Activated CD8-positive, alpha-beta memory T cell treated with anti-CD3 and anti-CD28 coated beads, Interleukin-2, amount 50 U/mL, for 1 hour (primary cell): ENCODE results near the gene IRGC.

ENCODE experiments used
- DNase-seq: peaks from one replicate; pipeline ENCODE4 v3.0.0-alpha.2; 2020; ENCODE audit errors: extremely low read depth

Gene IRGC

GRCh38 chr19:43691755-43692154 lies 24.1 kb upstream of the IRGC start:
- no peak for DNase-seq

GRCh38 chr19:43692385-43692784 lies 23.5 kb upstream of the IRGC start:
- no peak for DNase-seq

GRCh38 chr19:43692877-43693276 lies 23.0 kb upstream of the IRGC start:
- DNase-seq: no peak

DNA sequence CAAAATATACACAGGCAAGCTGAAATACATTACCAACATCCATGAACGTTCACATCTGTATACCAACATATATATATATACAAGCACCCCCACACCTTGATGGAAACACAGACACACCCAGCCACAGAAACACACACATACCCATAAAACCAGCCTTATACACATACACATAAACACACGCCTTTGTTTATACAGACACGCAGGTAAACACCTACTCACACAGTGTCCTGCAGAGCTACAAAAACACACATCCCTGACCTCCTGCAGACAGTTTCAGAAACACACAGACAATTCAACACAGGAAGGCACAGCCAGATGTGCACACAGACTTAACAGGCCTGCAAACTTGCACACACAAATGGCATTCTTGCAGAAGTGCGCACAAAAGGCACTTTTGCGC lies 21.3 kb upstream of the IRGC start:
- no peak for DNase-seq

DNA sequence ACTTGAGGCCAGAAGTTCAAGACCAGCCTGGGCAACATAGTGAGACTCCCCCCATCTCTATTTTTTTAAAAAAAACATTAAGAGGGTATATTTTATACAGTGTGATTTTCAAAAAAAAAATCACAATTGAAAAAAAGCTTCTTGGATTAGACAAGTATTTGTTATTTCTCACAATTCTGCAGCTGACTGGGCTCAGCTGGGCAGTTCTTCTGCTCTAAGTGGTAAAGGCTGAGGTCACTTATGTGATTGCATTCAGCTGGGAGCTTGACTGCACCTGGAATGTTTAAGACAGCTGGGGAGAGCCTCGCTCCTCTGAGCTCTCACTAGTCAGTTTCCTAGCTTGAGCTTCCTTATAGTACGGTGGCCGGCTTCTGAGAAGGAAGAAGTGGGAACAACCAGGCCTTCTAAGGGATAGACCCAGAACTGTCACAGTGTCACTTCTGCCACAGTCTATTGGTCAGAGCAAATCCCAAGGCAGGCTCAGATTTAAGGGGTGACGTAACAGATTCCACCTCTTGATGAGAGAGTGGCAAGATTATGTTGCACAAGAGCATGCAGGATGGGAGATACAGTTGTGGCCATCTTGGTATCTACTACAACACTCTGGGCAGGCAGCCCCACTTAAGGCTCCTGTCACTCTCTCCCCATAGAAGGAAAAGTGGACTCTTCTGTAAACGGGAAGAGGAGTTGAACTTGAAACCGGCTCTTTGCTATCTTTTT lies 19.7 kb upstream of the IRGC start:
- DNase-seq: no peak

DNA sequence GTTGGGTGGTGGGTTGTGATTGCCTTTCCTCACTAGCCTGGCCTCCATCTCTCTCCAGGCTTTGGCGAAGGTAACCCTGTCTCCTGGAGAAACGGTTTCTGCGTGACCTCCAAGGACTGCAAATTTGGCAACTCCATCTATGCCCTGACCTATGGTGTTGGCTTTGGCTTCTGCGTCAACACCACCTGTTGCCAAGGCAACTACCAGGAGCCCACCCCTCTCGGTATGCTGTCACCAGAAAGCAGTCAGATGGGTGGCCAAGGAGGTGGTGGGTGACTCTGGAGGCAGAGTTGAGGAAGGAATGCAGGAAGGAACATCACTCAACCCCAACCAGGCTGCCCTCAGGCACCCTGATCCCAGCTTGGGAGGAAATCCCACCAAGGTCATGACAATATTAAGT lies 18.6 kb upstream of the IRGC start:
- DNase-seq: no peak

- DNase-seq: no peak
These were observed 16.1 kb upstream of the IRGC start for GRCh38 chr19:43699506-43700394.

GRCh38 chr19:43700395-43701000 lies 15.4 kb upstream of the IRGC start:
- DNase-seq: no peak

DNA sequence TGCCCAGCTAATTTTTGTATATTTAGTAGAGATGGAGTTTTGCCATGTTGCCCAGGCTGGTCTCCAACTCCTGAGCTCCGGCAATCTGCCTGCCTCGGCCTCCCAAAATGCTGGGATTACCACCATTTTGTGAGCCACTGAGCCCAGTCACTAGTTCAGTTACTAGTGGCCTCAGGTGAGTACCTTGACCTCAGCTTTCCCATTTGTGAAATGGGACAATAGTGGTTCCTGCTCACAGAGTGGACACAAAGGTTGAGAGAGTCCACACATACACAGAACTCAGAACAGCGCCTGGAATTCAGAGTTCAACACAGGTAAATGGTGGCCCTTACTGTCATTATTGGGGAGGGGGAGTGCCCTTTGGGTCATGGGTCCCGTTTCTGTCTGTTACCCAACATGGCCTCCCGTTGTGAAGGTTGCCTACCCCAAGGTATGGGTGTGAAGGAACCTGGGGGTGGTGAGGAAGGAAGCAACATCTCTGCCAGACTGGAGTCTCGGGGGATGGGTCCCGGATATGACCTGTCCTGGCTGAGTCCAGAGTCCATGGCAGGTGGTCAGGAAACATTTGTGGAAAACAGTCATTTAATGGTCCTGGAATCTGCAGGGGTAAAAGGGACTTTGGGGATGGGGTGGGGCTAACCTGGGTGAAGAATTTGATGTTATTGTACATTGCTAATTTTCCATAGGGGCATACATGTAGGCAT lies 11.7 kb upstream of the IRGC start:
- DNase-seq: no peak

GRCh38 chr19:43705729-43706128 lies 10.1 kb upstream of the IRGC start:
- no peak for DNase-seq

DNA sequence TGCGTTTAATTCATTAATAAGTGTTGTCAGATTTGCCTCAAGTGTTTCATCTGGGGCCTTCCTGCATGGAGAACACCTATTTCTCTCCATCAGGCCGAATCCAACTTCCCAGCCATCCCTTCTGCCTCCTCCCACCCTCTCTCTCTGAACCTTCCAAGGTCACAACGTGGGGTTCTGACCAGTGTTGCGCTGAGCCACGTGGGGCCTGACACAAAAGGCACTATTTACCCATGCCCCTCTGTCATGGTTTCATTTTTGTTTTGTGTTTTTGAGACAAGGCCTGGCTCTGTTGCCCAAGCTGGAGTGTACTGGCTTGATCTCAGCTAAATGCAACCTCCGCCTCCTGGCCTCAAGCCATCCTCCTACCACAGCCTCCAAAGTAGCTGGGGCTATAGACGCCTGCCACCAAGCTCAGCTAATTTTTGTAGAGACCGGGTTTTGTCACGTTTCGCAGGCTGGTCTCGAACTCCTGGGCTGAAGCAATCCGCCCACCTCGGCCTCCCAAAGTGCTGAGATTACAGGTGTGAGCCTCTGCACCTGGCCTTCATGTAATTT lies 8.6 kb upstream of the IRGC start:
- no peak for DNase-seq

DNA sequence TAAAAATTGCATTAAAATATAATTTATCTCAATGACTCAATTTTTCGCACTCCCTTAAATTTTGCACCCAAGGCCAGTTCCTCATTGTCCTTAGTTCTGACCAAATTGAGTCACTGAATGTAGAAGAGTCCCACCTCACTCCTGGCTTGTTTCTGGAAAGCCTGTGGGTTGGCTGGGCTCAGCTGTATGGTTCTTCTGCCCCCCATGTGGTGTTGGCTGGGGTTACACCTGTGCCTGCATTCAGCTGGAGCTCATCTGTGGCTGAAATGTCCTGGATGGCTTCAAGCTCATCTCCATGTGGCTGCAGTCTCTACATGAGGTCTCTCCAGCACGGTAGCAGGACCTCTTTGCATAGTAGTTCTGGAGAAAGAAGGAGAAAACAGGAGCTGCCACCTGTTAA lies 7.2 kb upstream of the IRGC start:
- no peak for DNase-seq

DNA sequence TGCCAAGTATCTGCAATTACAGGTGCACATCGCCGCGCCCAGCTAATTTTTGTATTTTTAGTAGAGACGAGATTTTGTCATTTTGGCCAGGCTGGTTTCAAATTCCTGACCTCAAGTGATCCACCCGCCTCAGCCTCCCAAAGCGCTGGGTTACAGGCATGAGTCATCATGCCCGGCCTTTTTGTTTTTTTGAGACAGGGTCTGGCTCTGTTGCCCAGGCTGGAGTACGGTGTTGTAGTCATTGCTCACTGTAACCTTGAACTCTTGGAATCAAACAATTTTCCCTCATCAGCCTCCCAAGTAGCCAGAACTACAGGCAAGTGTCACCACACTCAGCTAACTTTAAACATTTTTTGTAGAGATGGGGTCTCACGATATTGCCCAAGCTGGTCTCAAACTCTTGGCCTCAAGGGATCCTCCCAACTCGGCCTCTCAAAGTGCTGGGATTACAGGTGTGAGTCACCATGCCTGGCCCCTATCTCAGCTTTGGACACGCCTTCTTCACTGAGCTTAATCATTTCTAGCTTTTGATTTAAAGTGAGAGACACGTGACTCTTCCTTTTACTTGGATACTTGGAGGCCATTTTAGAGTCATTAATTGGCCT lies 4.0 kb upstream of the IRGC start:
- DNase-seq: no peak

DNA sequence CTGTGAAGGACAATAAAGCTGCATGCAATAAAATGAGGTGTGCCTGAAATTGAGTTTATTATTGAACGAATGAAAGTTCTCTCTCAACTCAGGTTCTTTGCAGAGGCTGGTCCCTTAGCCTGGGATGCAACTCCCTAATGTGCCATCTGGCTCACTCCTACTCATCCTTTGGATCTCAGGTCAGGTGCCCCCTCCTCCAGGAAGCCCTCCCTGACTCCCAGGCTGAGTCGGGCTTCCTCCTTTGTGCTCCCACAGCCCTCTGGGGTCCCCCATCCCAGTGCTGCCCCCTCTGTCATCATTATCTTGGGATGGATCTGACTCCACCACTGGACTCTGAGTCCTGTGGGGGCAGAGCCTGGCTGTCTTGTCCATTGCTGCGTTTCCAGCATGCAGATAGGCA lies 2.7 kb upstream of the IRGC start:
- DNase-seq: no peak

DNA sequence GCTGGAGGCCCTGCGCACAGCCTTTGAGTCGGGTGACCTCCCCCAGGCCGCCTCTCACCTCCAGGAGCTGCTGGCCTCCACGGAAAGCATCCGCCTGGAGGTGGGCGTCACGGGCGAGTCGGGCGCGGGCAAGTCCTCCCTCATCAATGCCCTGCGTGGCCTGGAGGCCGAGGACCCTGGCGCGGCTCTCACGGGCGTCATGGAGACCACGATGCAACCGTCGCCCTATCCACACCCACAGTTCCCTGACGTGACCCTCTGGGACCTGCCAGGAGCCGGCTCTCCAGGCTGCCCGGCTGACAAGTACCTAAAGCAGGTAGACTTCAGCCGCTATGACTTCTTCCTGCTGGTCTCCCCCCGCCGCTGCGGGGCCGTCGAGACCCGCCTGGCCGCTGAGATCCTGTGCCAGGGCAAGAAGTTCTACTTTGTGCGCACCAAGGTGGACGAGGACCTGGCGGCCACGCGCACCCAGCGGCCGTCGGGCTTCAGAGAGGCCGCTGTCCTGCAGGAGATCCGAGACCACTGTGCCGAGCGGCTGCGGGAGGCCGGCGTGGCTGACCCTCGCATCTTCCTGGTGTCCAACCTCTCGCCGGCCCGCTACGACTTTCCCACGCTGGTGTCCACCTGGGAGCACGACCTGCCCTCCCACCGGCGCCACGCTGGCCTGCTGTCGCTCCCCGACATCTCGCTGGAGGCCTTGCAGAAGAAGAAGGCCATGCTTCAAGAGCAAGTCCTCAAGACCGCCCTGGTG lies 2.9 kb downstream of the IRGC start:
- no peak for DNase-seq

- DNase-seq: no peak
These were observed 3.5 kb downstream of the IRGC start for GRCh38 chr19:43719378-43719868.

GRCh38 chr19:43719918-43720317 lies 4.0 kb downstream of the IRGC start:
- DNase-seq: no peak

- DNase-seq: no peak
These were observed 5.1 kb downstream of the IRGC start for GRCh38 chr19:43720936-43721335.

DNA sequence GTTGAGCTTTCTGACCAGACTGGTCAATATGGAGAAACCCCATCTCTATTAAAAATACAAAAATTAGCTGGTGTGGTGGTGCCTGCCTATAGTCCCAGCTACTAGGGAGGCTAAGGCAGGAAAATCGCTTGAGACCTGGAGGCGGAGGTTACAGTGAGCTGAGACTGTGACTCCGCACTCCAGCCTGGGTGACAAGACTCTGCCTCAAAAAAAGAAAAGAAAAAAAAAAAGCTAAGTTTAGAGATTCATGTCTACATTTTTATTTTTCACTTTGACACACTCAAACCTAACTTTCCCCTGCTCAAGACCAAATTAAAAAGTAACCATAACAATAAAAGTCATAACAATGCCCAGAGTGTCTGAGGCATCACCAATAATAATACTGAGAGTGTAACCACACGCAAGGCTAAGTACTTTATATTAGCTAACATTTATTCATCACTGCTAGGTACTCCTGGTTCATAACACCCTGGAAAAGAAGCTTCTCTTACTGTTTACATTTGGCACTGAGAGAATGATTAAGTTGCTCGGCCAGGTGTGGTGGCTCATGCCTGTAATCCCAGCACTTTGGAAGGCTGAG lies 5.7 kb downstream of the IRGC start:
- no peak for DNase-seq

GRCh38 chr19:43723588-43723987 lies 7.7 kb downstream of the IRGC start:
- no peak for DNase-seq
